Nephron progenitor cell (in vitro differentiated cells): ENCODE data around the gene CAMSAP2.

Source experiments
- DNase-seq: peaks from one replicate; pipeline ENCODE4 v3.0.0; 2021
- H3K27ac Mint-ChIP-seq: 2 replicates; pipeline ENCODE4 v1.8.0; 2021; ENCODE audit warnings: mild to moderate bottlenecking, moderate library complexity, mixed read lengths
- H3K27me3 Mint-ChIP-seq: 2 replicates; pipeline ENCODE4 v1.8.0; 2021; ENCODE audit warnings: mild to moderate bottlenecking, low read depth, mixed read lengths; ENCODE audit not compliant: poor library complexity
- H3K36me3 Mint-ChIP-seq: 2 replicates; pipeline ENCODE4 v1.8.0; 2021; ENCODE audit warnings: low read depth, mixed read lengths
- H3K4me1 Mint-ChIP-seq: 2 replicates; pipeline ENCODE4 v1.8.0; 2021; ENCODE audit warnings: mixed read lengths
- H3K4me3 Mint-ChIP-seq: 2 replicates; pipeline ENCODE4 v1.8.0; 2021; ENCODE audit warnings: mild to moderate bottlenecking, moderate library complexity, mixed read lengths
- H3K9me3 Mint-ChIP-seq: 2 replicates; pipeline ENCODE4 v1.8.0; 2021; ENCODE audit warnings: mild to moderate bottlenecking, moderate library complexity, mixed read lengths
- TF ChIP-seq, protein P1 (sequence below): fragments of 200-600 bp; sonication (generic); IDR thresholded peaks from 2 replicates; pipeline ENCODE4 v1.5.0; 2021; ENCODE audit warnings: antibody characterized with exemption

Gene CAMSAP2

DNA sequence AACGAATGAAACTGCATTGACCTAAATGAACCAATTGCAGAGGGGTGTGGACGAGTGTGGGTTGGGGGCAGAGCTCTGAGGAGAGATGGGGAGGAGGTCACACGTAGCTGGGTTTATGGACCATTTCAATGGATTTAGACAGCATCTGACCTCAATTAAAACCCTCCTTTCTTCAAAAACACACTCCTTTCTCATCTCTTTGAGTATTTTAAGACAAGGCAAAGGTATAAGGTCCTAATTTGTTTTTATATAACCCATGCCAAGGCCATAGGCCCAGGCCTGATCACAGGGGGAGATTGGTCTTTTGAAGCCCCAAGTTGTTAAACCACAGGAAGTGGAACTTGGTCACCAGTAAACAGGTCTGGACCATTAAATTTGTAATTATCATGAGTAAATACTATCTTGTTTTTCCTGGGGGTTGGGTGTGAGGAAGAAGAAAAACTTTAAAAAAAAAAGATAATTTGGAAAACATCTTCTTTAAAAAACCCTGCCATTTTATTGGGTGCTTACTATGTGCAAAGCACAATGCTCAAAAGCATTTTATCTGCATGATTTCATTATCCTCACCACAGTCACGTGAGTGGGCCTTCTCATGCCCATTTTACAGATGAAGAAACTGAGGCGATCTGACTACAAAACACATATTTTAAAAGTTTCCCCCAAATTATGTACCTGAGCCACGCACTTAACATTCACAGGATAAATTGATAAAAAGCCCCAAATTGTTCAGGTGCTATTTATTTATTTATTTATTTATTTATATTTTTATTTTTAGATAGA is 147.1 kb downstream of the CAMSAP2 start:
- TF ChIP-seq, protein P1, sequence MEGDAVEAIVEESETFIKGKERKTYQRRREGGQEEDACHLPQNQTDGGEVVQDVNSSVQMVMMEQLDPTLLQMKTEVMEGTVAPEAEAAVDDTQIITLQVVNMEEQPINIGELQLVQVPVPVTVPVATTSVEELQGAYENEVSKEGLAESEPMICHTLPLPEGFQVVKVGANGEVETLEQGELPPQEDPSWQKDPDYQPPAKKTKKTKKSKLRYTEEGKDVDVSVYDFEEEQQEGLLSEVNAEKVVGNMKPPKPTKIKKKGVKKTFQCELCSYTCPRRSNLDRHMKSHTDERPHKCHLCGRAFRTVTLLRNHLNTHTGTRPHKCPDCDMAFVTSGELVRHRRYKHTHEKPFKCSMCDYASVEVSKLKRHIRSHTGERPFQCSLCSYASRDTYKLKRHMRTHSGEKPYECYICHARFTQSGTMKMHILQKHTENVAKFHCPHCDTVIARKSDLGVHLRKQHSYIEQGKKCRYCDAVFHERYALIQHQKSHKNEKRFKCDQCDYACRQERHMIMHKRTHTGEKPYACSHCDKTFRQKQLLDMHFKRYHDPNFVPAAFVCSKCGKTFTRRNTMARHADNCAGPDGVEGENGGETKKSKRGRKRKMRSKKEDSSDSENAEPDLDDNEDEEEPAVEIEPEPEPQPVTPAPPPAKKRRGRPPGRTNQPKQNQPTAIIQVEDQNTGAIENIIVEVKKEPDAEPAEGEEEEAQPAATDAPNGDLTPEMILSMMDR: no peak

DNA sequence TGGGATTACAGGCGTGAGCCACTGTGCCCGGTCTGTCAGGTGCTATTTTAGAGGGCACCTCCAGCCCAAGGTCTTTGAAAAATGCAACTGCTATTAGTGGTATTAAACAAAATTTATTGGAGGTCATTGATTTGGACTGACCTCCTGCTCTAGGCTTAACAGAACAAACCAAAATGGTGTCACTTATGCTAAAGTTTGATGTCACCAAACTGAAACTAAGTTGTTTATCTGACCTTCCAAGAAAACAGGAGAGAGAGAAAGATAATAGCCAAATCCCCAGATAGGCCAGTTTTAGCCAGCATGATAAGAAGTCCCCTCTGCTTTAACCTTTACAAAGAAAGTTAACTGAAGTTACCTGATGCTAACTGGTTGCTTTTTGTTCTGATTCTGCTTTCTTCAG is 147.9 kb downstream of the CAMSAP2 start:
- Mint-ChIP-seq H3K4me3 (peak overlapping the region; percentile 42), H3K27ac (no peak overlapping the region), H3K27me3 (no peaks in the 10 kb centered on the region), H3K36me3 (no peaks in the 10 kb centered on the region), H3K9me3 (no peaks in the 10 kb centered on the region), H3K4me1 (peaks cover 61% of the 10 kb centered on the region)
- TF ChIP-seq, protein P1: no peak
- no peak for DNase-seq

More for the DNA sequence above, 147.1 kb downstream of the CAMSAP2 start:
- Mint-ChIP-seq H3K27me3 (no peaks in the 10 kb centered on the region), H3K36me3 (no peaks in the 10 kb centered on the region), H3K4me1 (peaks cover 60% of the 10 kb centered on the region), H3K27ac (peak overlapping the region; percentile 5), H3K4me3 (no peak overlapping the region), H3K9me3 (no peaks in the 10 kb centered on the region)
- DNase-seq: no peak

DNA sequence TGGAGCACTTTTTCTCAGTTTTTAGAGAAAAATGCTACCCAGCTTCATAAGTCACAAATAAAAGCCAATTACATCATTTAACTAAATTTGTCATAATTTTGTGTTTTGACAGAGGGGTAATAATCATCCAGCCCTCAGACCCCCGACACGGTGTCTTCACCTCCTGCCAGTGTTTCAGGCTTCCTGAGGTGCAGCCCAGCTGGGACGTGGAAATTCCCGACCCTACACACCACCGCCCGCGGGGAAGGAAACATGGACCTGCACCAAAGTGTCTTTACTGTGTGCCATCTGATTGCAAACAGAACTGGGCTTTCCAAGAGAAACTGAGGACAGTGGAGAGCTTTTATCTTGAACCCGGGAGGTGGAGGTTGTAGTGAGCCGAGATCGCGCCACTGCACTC is 148.3 kb downstream of the CAMSAP2 start:
- peak overlapping the region; percentile 44 for H3K4me3 Mint-ChIP-seq
- no peaks in the 10 kb centered on the region for H3K9me3 Mint-ChIP-seq
- TF ChIP-seq, protein P1: no peak
- no peak for DNase-seq
- H3K4me1 Mint-ChIP-seq: peaks cover 65% of the 10 kb centered on the region
- H3K36me3 Mint-ChIP-seq: no peaks in the 10 kb centered on the region
- H3K27ac Mint-ChIP-seq: peak overlapping the region; percentile 95
- H3K27me3 Mint-ChIP-seq: no peaks in the 10 kb centered on the region

DNA sequence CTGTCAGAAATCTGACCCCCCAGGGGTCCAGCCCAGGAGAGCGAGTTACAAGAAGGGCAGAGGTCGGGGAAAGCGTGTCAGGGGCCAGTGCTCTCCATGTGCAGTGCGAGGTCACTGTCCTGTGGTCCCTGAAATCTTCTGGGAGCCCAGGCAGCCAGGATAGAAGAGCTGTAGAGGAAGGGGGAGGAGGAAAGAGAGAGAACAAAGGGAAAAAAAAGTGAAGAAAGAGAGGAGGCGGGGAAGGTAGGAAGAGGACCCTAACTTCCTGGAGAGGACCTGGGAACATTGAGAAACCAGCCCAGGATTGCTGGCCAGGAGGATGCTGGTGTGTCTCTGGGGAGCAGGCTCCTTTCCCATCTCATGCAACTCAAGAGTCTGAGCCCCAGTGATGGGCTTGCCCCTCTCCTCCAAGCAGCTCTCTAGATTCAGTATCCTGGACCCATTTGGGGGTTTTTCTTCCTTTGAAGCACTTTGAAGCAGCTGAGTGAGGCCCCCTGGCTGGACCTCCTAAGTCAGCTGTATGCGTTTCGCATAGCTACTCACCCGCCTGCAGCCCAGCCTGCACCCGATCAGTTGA is 149.2 kb downstream of the CAMSAP2 start:
- Mint-ChIP-seq H3K36me3 (no peaks in the 10 kb centered on the region), H3K4me1 (peaks cover 73% of the 10 kb centered on the region), H3K9me3 (no peaks in the 10 kb centered on the region), H3K4me3 (peak overlapping the region; percentile 35), H3K27me3 (no peaks in the 10 kb centered on the region), H3K27ac (peak overlapping the region; percentile 9)
- DNase-seq: no peak
- TF ChIP-seq, protein P1: no peak

DNA sequence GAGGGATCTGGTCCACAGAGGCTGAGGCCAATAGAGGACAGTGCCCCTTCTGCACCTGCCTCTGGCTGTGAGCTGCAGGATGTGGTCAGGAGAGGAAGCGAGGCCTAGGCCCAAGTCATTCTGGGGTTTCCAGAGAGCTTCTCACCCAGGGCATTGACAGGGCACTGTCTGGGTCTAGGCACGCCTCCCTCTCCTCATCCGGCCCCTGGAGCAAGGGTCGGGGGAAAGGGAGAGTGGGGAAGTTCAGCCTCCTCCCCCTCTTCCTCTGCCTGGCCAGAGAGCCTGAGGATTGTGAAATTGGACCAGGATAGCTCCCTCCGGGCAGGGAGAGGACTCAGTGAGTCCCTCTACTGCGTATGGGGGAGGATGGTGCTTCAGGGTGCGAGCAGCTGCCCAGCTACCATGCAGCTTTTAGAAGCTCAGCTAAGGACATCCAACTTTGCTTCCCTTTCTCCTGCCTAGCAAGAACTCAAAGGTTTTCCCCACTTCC is 149.7 kb downstream of the CAMSAP2 start:
- Mint-ChIP-seq H3K4me1 (peaks cover 78% of the 10 kb centered on the region), H3K27me3 (no peaks in the 10 kb centered on the region), H3K9me3 (no peaks in the 10 kb centered on the region)

More for the DNA sequence above, 149.7 kb downstream of the CAMSAP2 start:
- peak; percentile 21 for DNase-seq
- TF ChIP-seq, protein P1: no peak
- H3K36me3 Mint-ChIP-seq: no peaks in the 10 kb centered on the region
- H3K27ac Mint-ChIP-seq: peak overlapping the region; percentile 9
- H3K4me3 Mint-ChIP-seq: peak overlapping the region; percentile 35
